Measurements from ENCODE around the gene TAF11L12.

DNA sequence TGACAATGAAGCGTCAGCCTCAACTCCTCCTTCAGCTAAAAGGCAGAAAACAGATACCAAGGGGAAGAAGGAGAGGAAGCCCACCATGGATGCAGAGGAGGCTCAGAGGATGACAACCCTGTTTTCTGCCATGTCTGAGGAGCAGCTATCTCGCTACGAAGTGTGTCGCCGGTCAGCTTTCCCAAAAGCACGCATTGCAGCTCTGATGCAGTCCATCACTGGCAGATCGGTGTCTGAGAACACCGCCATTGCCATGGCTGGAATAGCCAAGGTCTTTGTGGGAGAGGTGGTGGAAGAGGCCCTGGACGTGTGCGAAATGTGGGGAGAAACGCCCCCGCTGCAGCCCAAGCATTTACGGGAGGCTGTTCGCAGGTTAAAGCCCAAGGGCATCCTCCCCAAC lies 5.2 kb upstream of the TAF11L12 start:
- TF ChIP-seq POLR2AphosphoS5 (IDR thresholded peaks at IDR 0.05) (no peak), TAF1 (IDR thresholded peaks at IDR 0.05; ENCODE audit: low read depth) (no peak), EZH2 (IDR thresholded peaks at IDR 0.05; ENCODE audit: borderline replicate concordance, insufficient read depth, low read length, poor library complexity, severe bottlenecking) (no peak), EP300 (conservative IDR thresholded peaks at IDR 0.05; ENCODE audit: poor library complexity, severe bottlenecking) (no peak), MXI1 (conservative IDR thresholded peaks at IDR 0.05; ENCODE audit: poor library complexity, severe bottlenecking) (no peak), RAD21 (conservative IDR thresholded peaks at IDR 0.05) (no peak), SMC3 (conservative IDR thresholded peaks at IDR 0.05; ENCODE audit: poor library complexity) (no peak)
- TF ChIP-seq, protein P1, sequence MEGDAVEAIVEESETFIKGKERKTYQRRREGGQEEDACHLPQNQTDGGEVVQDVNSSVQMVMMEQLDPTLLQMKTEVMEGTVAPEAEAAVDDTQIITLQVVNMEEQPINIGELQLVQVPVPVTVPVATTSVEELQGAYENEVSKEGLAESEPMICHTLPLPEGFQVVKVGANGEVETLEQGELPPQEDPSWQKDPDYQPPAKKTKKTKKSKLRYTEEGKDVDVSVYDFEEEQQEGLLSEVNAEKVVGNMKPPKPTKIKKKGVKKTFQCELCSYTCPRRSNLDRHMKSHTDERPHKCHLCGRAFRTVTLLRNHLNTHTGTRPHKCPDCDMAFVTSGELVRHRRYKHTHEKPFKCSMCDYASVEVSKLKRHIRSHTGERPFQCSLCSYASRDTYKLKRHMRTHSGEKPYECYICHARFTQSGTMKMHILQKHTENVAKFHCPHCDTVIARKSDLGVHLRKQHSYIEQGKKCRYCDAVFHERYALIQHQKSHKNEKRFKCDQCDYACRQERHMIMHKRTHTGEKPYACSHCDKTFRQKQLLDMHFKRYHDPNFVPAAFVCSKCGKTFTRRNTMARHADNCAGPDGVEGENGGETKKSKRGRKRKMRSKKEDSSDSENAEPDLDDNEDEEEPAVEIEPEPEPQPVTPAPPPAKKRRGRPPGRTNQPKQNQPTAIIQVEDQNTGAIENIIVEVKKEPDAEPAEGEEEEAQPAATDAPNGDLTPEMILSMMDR (IDR thresholded peaks at IDR 0.05; ENCODE audit: poor library complexity, severe bottlenecking), result no peak
- TF ChIP-seq, protein P2, sequence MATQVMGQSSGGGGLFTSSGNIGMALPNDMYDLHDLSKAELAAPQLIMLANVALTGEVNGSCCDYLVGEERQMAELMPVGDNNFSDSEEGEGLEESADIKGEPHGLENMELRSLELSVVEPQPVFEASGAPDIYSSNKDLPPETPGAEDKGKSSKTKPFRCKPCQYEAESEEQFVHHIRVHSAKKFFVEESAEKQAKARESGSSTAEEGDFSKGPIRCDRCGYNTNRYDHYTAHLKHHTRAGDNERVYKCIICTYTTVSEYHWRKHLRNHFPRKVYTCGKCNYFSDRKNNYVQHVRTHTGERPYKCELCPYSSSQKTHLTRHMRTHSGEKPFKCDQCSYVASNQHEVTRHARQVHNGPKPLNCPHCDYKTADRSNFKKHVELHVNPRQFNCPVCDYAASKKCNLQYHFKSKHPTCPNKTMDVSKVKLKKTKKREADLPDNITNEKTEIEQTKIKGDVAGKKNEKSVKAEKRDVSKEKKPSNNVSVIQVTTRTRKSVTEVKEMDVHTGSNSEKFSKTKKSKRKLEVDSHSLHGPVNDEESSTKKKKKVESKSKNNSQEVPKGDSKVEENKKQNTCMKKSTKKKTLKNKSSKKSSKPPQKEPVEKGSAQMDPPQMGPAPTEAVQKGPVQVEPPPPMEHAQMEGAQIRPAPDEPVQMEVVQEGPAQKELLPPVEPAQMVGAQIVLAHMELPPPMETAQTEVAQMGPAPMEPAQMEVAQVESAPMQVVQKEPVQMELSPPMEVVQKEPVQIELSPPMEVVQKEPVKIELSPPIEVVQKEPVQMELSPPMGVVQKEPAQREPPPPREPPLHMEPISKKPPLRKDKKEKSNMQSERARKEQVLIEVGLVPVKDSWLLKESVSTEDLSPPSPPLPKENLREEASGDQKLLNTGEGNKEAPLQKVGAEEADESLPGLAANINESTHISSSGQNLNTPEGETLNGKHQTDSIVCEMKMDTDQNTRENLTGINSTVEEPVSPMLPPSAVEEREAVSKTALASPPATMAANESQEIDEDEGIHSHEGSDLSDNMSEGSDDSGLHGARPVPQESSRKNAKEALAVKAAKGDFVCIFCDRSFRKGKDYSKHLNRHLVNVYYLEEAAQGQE (IDR thresholded peaks at IDR 0.05; ENCODE audit: borderline replicate concordance), result no peak
